ENCODE results near the gene GNG2.

GNG2 gene

DNA sequence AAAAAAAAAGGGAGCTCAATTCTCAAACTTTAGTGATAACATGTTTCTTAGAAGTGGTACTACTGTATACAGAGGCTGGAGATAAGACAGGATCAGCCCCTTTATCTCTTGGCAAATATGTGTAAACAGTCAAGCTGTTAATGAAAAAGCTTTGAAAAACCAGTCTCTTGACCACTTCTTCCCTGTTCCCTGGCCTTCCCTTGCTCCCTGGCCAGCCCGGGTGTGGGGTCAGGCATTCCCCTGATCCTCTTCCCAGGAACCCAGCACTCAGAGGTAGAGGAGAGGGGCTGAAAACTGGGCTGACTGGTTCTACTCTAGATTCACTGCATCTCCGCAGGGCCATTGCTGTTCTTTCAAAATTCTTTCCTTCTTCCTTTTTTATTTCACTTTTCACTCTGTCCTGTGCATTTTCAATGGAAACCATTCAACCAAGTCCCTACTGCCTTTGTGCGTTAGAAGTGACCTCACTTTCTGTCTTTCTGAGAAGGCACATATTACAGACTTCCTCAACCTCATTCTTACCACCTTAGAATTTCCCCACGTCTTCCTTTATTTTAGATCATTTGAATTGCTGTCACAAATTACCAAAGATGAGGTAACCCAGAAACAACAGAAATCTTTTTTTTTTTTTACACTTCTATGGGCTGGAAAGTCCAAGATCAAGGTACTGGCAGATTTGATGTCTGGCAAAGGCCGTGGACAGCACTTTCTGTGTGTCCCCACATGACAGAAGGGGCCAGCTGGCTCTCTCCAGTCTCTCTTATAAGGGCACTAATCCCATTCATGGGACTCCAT, 5.7 kb downstream of the GNG2 start:
- Mint-ChIP-seq H3K27me3 (no peaks in the 10 kb centered on the region), H3K4me3 (no peak overlapping the region), H3K27ac (no peak overlapping the region), H3K4me1 (peaks cover 23 to 32% of the 10 kb centered on the region in 2 donors), H3K36me3 (peaks cover 0 to 10% of the 10 kb centered on the region in 2 donors), H3K9me3 (no peaks in the 10 kb centered on the region)
- ATAC-seq (replicated peaks) (peak; percentile 87 to 91), DNase-seq (no peak)

DNA sequence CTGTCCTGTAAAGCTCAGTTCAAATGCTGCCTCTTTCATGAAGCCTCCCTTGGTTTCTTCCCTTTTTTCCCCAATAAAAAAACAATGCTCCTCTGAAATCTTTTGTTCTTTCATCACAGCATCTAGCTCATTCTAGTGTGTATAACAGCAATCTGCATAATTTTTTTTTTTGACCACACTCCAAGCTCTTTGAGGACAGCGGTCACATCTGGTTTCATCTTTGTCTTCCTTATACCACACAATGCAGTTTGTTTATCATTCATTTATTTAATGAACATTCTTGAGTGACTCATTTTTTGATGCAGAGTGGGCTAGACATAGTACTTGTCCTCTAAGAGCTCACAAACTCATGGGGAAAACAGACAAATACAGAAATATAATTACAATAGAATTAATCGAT, 7.3 kb downstream of the GNG2 start:
- peaks cover 0 to 14% of the 10 kb centered on the region in 2 donors for H3K36me3 Mint-ChIP-seq
- ATAC-seq (replicated peaks) (peak; percentile 24 to 57), DNase-seq (no peak)
- H3K4me3 Mint-ChIP-seq = no peak overlapping the region
- H3K27ac Mint-ChIP-seq = no peak overlapping the region
- H3K27me3 Mint-ChIP-seq = no peaks in the 10 kb centered on the region
- H3K9me3 Mint-ChIP-seq = no peaks in the 10 kb centered on the region
- peaks cover 27 to 39% of the 10 kb centered on the region in 2 donors for H3K4me1 Mint-ChIP-seq

DNA sequence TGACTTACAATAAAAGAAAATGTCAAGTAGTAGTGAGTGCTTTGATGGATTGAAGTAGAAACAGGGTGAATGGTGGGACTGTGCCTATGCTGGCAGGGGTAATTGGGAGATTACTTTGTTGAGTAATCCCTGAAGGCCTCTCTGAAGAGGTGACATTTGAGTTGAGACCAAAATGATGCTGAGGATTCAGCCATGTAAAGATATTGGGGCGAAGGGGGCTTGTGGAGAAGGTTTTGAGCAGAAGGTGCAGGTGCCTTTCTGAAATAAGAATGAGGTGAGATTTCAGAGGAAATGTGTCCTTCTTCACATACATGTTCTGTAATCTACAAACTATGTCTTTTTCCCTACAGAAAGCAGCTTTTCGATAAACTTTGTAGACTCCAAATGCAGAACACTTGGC, 8.0 kb downstream of the GNG2 start:
- no peak for ATAC-seq (replicated peaks)
- Mint-ChIP-seq H3K36me3 (peaks cover 0 to 15% of the 10 kb centered on the region in 2 donors), H3K27me3 (no peaks in the 10 kb centered on the region), H3K27ac (no peak overlapping the region), H3K4me3 (no peak overlapping the region), H3K9me3 (no peaks in the 10 kb centered on the region), H3K4me1 (peaks cover 31 to 39% of the 10 kb centered on the region in 2 donors)
- DNase-seq = no peak

DNA sequence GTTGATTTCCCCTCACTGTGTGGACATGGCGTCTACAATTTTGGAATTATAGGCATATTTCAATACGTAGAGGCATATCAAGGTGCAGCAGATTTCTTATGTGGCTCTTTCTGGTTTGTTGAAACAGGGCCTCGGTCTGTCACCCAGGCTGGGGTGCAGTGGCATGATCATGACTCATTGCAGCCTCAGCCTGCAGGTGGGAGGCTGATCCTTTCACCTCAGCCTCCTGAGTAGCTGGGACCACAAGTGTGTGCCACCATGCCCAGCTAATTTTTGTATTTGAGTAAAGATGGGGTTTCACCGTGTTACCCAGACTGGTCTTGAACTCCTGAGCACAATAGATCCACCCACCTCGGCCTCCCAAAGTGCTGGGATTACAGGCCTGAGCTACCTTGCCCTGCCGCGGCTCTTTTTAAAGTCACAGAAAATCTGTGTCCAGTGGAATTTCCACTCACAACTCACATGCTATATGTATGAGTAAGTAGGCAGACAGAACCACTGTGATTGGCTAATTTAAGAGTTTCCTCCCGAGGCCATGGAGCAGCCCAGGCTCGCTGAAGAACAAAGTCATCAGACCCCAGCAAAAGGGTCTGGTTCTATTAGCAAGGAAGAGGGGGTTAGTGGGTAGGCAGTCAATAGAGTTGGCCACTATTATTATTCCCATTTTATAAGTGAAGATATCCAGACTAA, 9.1 kb downstream of the GNG2 start:
- Mint-ChIP-seq H3K9me3 (no peaks in the 10 kb centered on the region), H3K4me3 (no peak overlapping the region), H3K36me3 (peaks cover 0 to 18% of the 10 kb centered on the region in 2 donors), H3K27ac (peak overlapping the region; percentile 83), H3K4me1 (peaks cover 31 to 39% of the 10 kb centered on the region in 2 donors), H3K27me3 (no peaks in the 10 kb centered on the region)
- ATAC-seq (replicated peaks) = no peak
- DNase-seq = no peak

DNA sequence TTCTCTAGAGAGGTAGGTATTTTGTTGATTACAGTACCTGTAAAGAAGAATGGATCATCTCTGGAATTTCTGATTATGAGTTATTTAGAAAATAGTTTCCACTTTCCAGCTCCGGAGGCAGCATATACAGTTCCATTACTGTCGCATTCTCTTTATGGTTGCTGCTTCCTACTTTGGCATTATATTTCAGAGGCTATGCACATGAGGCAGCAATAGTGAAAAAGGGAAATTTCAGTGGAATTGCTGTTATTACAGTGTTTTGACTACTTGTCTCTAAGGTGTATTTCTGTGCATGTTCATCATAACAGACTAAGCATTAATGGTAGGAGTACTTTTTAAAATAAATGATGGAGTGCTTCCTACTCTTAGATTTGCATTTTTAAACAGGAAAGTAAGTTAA, 10.2 kb downstream of the GNG2 start:
- H3K27me3 Mint-ChIP-seq = no peaks in the 10 kb centered on the region
- peaks cover 27 to 38% of the 10 kb centered on the region in 2 donors for H3K4me1 Mint-ChIP-seq
- no peak for ATAC-seq (replicated peaks)
- peak overlapping the region; percentile 61 for H3K27ac Mint-ChIP-seq
- H3K4me3 Mint-ChIP-seq = no peak overlapping the region
- H3K36me3 Mint-ChIP-seq = peaks cover 2 to 22% of the 10 kb centered on the region in 2 donors
- DNase-seq = no peak
- no peaks in the 10 kb centered on the region for H3K9me3 Mint-ChIP-seq

DNA sequence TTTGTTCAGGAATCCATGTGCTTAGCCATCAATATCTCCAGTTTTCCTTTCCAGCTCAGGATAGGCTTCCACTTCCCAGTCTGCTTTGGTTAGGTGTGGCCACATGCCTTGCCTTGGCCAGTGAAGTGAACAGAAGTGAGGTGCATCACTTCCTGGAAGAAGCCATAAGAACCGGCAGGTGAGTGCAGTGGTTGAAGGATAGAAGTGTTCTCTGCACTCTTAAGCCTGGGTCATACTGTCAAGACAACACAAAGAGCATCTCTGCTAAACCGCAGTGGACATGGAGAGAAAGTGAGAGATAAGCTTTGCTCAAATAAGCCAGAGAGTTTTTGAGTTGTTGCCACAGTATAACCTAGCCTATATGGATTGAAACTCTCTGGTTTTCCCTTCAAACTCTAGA, 11.4 kb downstream of the GNG2 start:
- no peak for ATAC-seq (replicated peaks)

DNA sequence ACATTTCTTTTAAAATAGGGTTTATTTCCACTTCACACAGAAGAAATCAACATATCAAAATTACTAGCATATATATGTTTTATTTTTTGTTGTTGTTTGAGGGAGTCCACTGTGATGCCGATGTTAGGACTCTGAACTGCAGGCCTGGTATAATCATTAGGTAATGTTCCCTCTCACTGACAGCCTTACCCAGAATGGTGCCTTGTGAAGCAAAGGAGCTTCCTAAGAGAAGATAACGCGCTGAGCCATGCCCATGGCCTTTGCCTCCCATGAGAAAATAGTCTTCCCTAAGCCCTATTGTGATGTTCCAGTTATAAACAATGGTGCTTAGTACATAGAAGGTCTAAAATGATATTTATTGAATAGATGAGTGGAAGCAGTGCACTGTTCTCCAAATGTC, 12.0 kb downstream of the GNG2 start:
- DNase-seq (no peak), ATAC-seq (replicated peaks) (no peak)
- peak overlapping the region; percentile 75 for H3K27ac Mint-ChIP-seq
- no peaks in the 10 kb centered on the region for H3K9me3 Mint-ChIP-seq
- no peak overlapping the region for H3K4me3 Mint-ChIP-seq
- H3K36me3 Mint-ChIP-seq = peaks cover 2 to 27% of the 10 kb centered on the region in 2 donors
- no peaks in the 10 kb centered on the region for H3K27me3 Mint-ChIP-seq
- peaks cover 27 to 52% of the 10 kb centered on the region in 2 donors for H3K4me1 Mint-ChIP-seq

More for the DNA sequence above, 11.4 kb downstream of the GNG2 start:
- H3K27ac Mint-ChIP-seq = peak overlapping the region; percentile 86
- H3K36me3 Mint-ChIP-seq = peaks cover 2 to 22% of the 10 kb centered on the region in 2 donors
- H3K4me3 Mint-ChIP-seq = peak overlapping the region in 1 of 2 donors; percentile 20
- peaks cover 27 to 46% of the 10 kb centered on the region in 2 donors for H3K4me1 Mint-ChIP-seq
- no peaks in the 10 kb centered on the region for H3K27me3 Mint-ChIP-seq
- no peaks in the 10 kb centered on the region for H3K9me3 Mint-ChIP-seq
- DNase-seq = no peak

DNA sequence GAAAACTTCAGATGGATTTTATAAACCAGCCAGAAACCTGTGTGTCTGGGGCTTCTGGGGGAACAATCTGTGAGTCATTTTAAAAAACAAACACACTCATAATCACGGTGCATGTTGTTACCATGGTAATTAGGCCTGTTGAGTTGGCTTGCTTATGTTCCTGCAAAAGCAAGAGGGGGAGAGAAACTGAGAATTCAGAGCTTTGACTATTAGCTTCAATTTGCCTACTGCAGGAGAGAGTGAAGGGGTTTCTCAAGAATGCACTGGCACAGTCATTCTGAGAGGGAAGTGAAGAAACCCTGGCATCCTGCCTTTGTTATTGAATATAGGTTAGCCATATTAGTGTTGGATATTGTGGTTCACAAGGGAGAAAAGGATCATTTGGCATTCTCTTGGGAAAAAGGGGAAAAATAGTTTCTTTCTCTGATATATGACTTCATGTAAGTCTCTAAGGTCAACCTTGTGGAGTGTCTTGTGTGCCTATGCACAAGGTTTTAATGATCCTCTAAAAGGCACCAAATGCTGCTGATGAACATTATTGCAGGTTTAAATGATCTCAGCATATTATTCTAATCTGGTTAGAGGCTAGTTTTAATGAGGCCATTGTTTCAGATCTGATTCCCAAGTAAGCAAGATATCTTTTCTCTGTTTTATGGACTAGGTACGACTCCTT, 12.9 kb downstream of the GNG2 start:
- peaks cover 2 to 34% of the 10 kb centered on the region in 2 donors for H3K36me3 Mint-ChIP-seq
- peak; percentile 95 to 96 for ATAC-seq (replicated peaks)
- no peaks in the 10 kb centered on the region for H3K9me3 Mint-ChIP-seq
- peak overlapping the region; percentile 0 to 5 for H3K4me3 Mint-ChIP-seq
- peaks cover 32 to 62% of the 10 kb centered on the region in 2 donors for H3K4me1 Mint-ChIP-seq
- no peaks in the 10 kb centered on the region for H3K27me3 Mint-ChIP-seq
- peak overlapping the region; percentile 80 for H3K27ac Mint-ChIP-seq
- DNase-seq = peak; percentile 68

DNA sequence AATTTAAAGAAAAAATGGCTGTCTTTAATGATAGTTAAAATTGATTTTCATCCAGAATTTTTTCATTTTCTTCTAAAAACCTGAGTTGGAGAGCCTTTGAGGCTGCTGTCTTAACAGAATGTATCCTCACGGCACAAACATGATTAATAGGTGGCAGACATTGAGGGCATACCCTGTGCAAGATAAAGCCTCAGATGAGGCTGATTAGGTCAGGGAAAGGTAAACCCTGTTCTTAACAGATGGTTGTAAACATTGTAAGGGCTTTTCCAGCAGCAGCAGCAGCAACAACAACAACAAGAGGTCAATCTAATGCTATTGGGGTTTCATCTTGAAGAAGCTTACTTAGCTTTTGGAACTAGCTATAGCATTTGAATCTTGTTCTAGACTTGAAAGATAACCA, 17.4 kb downstream of the GNG2 start:
- peaks cover 5 to 38% of the 10 kb centered on the region in 2 donors for H3K36me3 Mint-ChIP-seq

DNA sequence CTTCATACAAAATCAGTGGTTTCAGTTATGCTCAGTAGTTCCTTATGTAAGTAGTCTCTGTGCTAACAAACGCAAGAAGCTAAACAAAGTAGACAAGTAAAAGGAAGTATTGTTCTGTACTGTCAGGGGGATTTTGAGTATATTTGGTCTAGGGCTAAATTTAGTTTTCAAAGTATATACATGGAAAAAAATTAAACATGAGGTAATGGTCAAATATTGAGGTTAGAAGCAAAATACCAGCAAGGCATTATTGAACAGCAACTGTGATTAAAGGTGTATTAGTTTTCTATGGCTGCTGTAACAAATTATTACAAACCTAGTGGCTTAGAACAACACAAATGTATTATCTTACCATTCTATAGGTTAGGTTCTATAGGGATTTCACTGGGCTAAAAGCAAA, 18.8 kb downstream of the GNG2 start:
- H3K4me3 Mint-ChIP-seq = peak overlapping the region in 1 of 2 donors; percentile 26
- no peaks in the 10 kb centered on the region for H3K27me3 Mint-ChIP-seq
- ATAC-seq (replicated peaks) = peak; percentile 76 to 77
- no peaks in the 10 kb centered on the region for H3K9me3 Mint-ChIP-seq
- H3K4me1 Mint-ChIP-seq = peaks cover 26 to 72% of the 10 kb centered on the region in 2 donors
- no peak for DNase-seq
- H3K27ac Mint-ChIP-seq = peak overlapping the region; percentile 81
- H3K36me3 Mint-ChIP-seq = peaks cover 5 to 29% of the 10 kb centered on the region in 2 donors

More for the DNA sequence above, 17.4 kb downstream of the GNG2 start:
- H3K4me1 Mint-ChIP-seq = peaks cover 31 to 75% of the 10 kb centered on the region in 2 donors
- no peak for ATAC-seq (replicated peaks)
- no peak overlapping the region for H3K4me3 Mint-ChIP-seq
- no peaks in the 10 kb centered on the region for H3K27me3 Mint-ChIP-seq
- H3K9me3 Mint-ChIP-seq = no peaks in the 10 kb centered on the region
- H3K27ac Mint-ChIP-seq = peak overlapping the region; percentile 51
- no peak for DNase-seq

DNA sequence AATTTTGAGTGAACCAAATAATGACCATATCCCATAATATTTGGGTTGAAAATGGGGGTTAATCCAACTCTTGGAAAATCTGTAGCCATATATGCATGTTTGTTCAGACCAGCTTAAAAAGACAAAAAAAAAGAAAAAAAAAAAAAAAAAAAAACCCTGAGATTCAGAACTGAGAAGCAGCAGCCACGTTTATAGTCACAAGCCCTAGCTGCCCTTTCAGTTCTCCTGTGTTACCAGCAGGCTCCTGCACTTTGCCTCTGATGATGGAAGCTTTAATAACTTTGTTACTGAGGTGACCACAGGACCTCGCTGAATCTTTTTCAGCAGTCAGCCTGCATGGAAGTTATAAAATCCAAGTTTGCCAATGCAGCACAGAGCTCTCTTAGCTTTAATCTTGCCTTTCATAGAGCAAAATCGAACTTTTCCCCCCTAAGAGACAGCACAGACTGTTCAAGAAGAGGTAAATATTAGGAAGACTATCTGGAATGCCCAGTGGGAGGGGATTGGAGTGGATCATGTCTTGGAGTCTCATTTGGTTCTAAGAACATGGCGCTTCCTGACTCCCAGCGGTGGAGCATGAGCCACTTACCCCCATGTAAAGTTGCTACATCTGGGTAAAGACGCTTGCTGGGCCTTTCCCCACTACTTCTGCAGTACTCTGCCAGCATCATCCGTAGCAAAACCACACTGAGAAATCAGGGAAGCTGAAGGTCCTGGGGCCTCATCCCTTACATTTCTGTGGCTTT, 20.6 kb downstream of the GNG2 start:
- Mint-ChIP-seq H3K4me1 (peaks cover 31 to 75% of the 10 kb centered on the region in 2 donors), H3K27ac (peak overlapping the region; percentile 99), H3K27me3 (no peaks in the 10 kb centered on the region), H3K4me3 (peak overlapping the region; percentile 70 to 76), H3K9me3 (no peaks in the 10 kb centered on the region), H3K36me3 (peaks cover 8 to 32% of the 10 kb centered on the region in 2 donors)
- ATAC-seq (replicated peaks) (peak; percentile 80 to 83), DNase-seq (no peak)

DNA sequence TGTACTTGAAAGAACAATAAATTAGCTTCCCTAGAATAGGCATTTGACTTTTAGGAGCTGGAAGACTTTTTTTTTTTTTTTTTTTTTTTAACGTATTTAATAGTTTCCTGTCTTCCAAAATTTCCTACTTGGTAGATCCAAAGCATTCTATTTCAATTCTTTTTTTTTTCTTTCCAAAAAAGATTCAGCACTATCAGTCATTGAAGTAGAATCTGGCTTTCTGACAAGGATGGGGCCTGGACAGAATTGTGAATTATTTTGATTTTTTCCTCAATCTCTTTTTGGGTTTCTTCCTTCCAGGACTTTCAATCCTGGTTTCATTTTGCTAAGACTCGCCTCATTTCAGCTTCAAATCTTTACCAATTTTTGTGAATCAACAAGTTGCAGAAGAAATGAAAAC, 21.2 kb downstream of the GNG2 start:
- Mint-ChIP-seq H3K36me3 (peaks cover 9 to 34% of the 10 kb centered on the region in 2 donors), H3K9me3 (no peaks in the 10 kb centered on the region), H3K27me3 (no peaks in the 10 kb centered on the region), H3K4me1 (peaks cover 32 to 74% of the 10 kb centered on the region in 2 donors), H3K27ac (peak overlapping the region; percentile 99), H3K4me3 (no peak overlapping the region)
- no peak for ATAC-seq (replicated peaks)
- no peak for DNase-seq

DNA sequence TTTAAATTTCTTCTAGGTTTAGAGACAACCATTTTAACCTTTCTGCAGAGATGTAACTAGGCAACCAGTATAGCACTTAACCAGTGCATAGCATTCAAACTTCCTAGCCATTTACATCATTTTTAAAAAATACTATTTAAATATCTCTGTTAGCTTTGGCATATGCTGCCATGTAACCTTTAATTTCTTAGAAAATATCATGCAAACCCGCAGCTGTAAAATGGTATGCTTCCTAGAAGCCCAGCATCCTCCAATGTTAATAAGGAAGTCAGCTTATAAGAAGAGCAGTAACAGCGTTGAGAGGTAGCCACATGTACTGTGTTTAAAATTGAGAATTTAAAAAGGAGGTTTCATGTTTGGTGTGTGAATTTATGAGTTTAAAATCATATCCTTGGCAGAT, 22.8 kb downstream of the GNG2 start:
- no peak for DNase-seq
- Mint-ChIP-seq H3K27ac (no peak overlapping the region), H3K27me3 (no peaks in the 10 kb centered on the region), H3K4me1 (peaks cover 31 to 71% of the 10 kb centered on the region in 2 donors), H3K36me3 (peaks cover 15 to 35% of the 10 kb centered on the region in 2 donors), H3K4me3 (no peak overlapping the region), H3K9me3 (no peaks in the 10 kb centered on the region)
- no peak for ATAC-seq (replicated peaks)
